HEK293 (cell line): Measurements from ENCODE around the gene HIF1A.

Experiments used
- MYNN ChIP-seq: fragments of 450-650 bp; formaldehyde crosslinking; IDR thresholded peaks from 2 replicates; pipeline ENCODE4 v1.5.1; 2016; ENCODE audit warnings: missing biosample characterization, missing genetic modification characterization, borderline replicate concordance
- MZF1 ChIP-seq: fragments of 450-650 bp; formaldehyde crosslinking; IDR thresholded peaks from 2 replicates; pipeline ENCODE4 v1.5.1; 2017; ENCODE audit warnings: missing biosample characterization, missing genetic modification characterization, borderline replicate concordance
- ZNF274 ChIP-seq, 2 experiments: fragments of 200-500 bp in 1 of 2; fragments of 450-650 bp in 1 of 2; sonication (Bioruptor generic) in 1 of 2; formaldehyde crosslinking in 1 of 2; IDR thresholded peaks; 2 replicates each; pipeline versions ENCODE4 v1.5.1 to v1.6.1; 2014 to 2016; ENCODE audit warnings: borderline replicate concordance in 1 of 2, inconsistent platforms in 1 of 2, low read length in 1 of 2, missing biosample characterization in 1 of 2, missing genetic modification characterization in 1 of 2
- ZNF280D ChIP-seq: fragments of 450-650 bp; formaldehyde crosslinking; IDR thresholded peaks from 2 replicates; pipeline ENCODE4 v1.5.1; 2016; ENCODE audit warnings: missing biosample characterization, missing genetic modification characterization
- ZNF623 ChIP-seq: fragments of 450-650 bp; formaldehyde crosslinking; IDR thresholded peaks from 2 replicates; pipeline ENCODE4 v1.5.1; 2016; ENCODE audit warnings: missing biosample characterization, missing genetic modification characterization
- ZNF776 ChIP-seq: fragments of 450-650 bp; formaldehyde crosslinking; IDR thresholded peaks from 2 replicates; pipeline ENCODE4 v1.5.0; 2017; ENCODE audit warnings: missing biosample characterization, missing genetic modification characterization, borderline replicate concordance
- ZNF792 ChIP-seq: fragments of 450-650 bp; formaldehyde crosslinking; IDR thresholded peaks from 2 replicates; pipeline ENCODE4 v1.5.1; 2016; ENCODE audit warnings: missing biosample characterization, missing genetic modification characterization
- ZSCAN30 ChIP-seq: fragments of 450-650 bp; IDR thresholded peaks from 2 replicates; pipeline ENCODE4 v1.5.1; 2018; ENCODE audit warnings: missing biosample characterization, mild to moderate bottlenecking, missing genetic modification characterization, moderate library complexity
- TF ChIP-seq, protein P1 (sequence below): fragments of 450-650 bp; formaldehyde crosslinking; IDR thresholded peaks from 2 replicates; pipeline ENCODE4 v1.5.1; 2016; ENCODE audit warnings: missing biosample characterization, missing genetic modification characterization
- TF ChIP-seq, protein P2 (sequence below): fragments of 450-650 bp; formaldehyde crosslinking; IDR thresholded peaks from 2 replicates; pipeline ENCODE4 v1.5.1; 2016; ENCODE audit warnings: missing biosample characterization, missing genetic modification characterization
- TF ChIP-seq, protein P3 (sequence below): fragments of 450-650 bp; formaldehyde crosslinking; IDR thresholded peaks from 2 replicates; pipeline ENCODE4 v1.5.1; 2016; ENCODE audit warnings: missing biosample characterization, missing genetic modification characterization, low read depth
- TF ChIP-seq, protein P4 (sequence below): fragments of 450-650 bp; IDR thresholded peaks from 2 replicates; pipeline ENCODE4 v1.5.1; 2018; ENCODE audit warnings: missing biosample characterization, missing genetic modification characterization
- TF ChIP-seq, protein P5 (sequence below): fragments of 450-650 bp; formaldehyde crosslinking; IDR thresholded peaks from 2 replicates; pipeline ENCODE4 v1.5.1; 2016; ENCODE audit warnings: missing biosample characterization, missing genetic modification characterization, low read depth

DNA sequence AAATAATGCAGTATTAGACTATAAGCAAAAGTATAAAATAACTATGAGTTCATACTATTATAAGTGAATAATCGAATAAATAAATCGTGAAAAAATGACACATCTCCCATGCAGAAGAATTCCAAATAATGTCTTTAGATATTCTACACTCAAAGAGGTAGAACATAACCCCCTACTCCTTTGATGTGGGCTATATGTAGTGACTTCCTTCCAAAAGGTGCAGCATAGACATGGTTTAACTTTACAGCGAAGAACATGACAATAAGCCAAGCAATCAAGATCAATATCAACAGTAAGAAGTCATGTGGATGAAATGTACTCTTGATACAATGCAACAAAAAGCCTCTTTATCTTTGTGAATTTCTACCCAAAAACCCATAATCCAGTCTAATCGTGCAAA is 46.0 kb upstream of the HIF1A start:
- TF ChIP-seq, protein P1, sequence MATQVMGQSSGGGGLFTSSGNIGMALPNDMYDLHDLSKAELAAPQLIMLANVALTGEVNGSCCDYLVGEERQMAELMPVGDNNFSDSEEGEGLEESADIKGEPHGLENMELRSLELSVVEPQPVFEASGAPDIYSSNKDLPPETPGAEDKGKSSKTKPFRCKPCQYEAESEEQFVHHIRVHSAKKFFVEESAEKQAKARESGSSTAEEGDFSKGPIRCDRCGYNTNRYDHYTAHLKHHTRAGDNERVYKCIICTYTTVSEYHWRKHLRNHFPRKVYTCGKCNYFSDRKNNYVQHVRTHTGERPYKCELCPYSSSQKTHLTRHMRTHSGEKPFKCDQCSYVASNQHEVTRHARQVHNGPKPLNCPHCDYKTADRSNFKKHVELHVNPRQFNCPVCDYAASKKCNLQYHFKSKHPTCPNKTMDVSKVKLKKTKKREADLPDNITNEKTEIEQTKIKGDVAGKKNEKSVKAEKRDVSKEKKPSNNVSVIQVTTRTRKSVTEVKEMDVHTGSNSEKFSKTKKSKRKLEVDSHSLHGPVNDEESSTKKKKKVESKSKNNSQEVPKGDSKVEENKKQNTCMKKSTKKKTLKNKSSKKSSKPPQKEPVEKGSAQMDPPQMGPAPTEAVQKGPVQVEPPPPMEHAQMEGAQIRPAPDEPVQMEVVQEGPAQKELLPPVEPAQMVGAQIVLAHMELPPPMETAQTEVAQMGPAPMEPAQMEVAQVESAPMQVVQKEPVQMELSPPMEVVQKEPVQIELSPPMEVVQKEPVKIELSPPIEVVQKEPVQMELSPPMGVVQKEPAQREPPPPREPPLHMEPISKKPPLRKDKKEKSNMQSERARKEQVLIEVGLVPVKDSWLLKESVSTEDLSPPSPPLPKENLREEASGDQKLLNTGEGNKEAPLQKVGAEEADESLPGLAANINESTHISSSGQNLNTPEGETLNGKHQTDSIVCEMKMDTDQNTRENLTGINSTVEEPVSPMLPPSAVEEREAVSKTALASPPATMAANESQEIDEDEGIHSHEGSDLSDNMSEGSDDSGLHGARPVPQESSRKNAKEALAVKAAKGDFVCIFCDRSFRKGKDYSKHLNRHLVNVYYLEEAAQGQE = no peak
- TF ChIP-seq ZNF280D (tag by site-specific recombination) = no peak
- TF ChIP-seq, protein P2, sequence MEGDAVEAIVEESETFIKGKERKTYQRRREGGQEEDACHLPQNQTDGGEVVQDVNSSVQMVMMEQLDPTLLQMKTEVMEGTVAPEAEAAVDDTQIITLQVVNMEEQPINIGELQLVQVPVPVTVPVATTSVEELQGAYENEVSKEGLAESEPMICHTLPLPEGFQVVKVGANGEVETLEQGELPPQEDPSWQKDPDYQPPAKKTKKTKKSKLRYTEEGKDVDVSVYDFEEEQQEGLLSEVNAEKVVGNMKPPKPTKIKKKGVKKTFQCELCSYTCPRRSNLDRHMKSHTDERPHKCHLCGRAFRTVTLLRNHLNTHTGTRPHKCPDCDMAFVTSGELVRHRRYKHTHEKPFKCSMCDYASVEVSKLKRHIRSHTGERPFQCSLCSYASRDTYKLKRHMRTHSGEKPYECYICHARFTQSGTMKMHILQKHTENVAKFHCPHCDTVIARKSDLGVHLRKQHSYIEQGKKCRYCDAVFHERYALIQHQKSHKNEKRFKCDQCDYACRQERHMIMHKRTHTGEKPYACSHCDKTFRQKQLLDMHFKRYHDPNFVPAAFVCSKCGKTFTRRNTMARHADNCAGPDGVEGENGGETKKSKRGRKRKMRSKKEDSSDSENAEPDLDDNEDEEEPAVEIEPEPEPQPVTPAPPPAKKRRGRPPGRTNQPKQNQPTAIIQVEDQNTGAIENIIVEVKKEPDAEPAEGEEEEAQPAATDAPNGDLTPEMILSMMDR (tag by site-specific recombination) = no peak
- no peak for TF ChIP-seq MZF1
- TF ChIP-seq, protein P3, sequence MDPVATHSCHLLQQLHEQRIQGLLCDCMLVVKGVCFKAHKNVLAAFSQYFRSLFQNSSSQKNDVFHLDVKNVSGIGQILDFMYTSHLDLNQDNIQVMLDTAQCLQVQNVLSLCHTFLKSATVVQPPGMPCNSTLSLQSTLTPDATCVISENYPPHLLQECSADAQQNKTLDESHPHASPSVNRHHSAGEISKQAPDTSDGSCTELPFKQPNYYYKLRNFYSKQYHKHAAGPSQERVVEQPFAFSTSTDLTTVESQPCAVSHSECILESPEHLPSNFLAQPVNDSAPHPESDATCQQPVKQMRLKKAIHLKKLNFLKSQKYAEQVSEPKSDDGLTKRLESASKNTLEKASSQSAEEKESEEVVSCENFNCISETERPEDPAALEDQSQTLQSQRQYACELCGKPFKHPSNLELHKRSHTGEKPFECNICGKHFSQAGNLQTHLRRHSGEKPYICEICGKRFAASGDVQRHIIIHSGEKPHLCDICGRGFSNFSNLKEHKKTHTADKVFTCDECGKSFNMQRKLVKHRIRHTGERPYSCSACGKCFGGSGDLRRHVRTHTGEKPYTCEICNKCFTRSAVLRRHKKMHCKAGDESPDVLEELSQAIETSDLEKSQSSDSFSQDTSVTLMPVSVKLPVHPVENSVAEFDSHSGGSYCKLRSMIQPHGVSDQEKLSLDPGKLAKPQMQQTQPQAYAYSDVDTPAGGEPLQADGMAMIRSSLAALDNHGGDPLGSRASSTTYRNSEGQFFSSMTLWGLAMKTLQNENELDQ (tag by site-specific recombination) = no peak
- TF ChIP-seq, protein P4, sequence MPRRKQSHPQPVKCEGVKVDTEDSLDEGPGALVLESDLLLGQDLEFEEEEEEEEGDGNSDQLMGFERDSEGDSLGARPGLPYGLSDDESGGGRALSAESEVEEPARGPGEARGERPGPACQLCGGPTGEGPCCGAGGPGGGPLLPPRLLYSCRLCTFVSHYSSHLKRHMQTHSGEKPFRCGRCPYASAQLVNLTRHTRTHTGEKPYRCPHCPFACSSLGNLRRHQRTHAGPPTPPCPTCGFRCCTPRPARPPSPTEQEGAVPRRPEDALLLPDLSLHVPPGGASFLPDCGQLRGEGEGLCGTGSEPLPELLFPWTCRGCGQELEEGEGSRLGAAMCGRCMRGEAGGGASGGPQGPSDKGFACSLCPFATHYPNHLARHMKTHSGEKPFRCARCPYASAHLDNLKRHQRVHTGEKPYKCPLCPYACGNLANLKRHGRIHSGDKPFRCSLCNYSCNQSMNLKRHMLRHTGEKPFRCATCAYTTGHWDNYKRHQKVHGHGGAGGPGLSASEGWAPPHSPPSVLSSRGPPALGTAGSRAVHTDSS (tag by site-specific recombination) = no peak
- TF ChIP-seq ZSCAN30 (tag by site-specific recombination) = no peak
- TF ChIP-seq, protein P5, sequence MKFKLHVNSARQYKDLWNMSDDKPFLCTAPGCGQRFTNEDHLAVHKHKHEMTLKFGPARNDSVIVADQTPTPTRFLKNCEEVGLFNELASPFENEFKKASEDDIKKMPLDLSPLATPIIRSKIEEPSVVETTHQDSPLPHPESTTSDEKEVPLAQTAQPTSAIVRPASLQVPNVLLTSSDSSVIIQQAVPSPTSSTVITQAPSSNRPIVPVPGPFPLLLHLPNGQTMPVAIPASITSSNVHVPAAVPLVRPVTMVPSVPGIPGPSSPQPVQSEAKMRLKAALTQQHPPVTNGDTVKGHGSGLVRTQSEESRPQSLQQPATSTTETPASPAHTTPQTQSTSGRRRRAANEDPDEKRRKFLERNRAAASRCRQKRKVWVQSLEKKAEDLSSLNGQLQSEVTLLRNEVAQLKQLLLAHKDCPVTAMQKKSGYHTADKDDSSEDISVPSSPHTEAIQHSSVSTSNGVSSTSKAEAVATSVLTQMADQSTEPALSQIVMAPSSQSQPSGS (tag by site-specific recombination) = no peak
- no peak for TF ChIP-seq ZNF274 (IDR thresholded peaks at IDR 0.05; ENCODE audit: low read length)
- no peak for TF ChIP-seq ZNF274 (tag by site-specific recombination; IDR thresholded peaks at IDR 0.05; ENCODE audit: borderline replicate concordance)
- no peak for TF ChIP-seq MYNN
- no peak for TF ChIP-seq ZNF776 (tag by site-specific recombination)
- TF ChIP-seq ZNF792 = no peak
- no peak for TF ChIP-seq ZNF623
